Pancreas (tissue), 10 donors: Measurements from ENCODE around the gene SORCS2. TPM values are rescaled to one million over a fixed set of nuclear protein-coding genes. Genes with fewer than 3 reads are reported as not detected.

Experiments used
- ATAC-seq, 4 donors: fragments of 200-7000 bp; cut with Tn5 transposase; one replicate each; pipeline versions ENCODE4 v1.8.0 to v1.9.1; 2020; ENCODE audit warnings: mild to moderate bottlenecking in 4 of 4, moderate library complexity in 4 of 4
- DNase-seq, 6 donors: peaks; one replicate each; pipeline ENCODE4 v3.0.0-alpha.2; 2020
- FAIRE-seq: peaks from 2 replicates; lab custom pipeline; 2012; peaks lifted over from hg19 to GRCh38; lab: Jason Lieb, UNC
- H3K27ac ChIP-seq, 4 donors: fragments of 200-600 bp; sonication (generic); 1 replicate in 3 of 4; 2 replicates in 1 of 4; pipeline versions ENCODE4 v1.5.0 to v1.8.0; 2020
- H3K27me3 ChIP-seq, 4 donors: fragments of 200-600 bp; one replicate each; pipeline ENCODE4 v1.8.0; 2021
- H3K36me3 ChIP-seq, 3 donors: fragments of 200-600 bp; sonication (generic) in 1 of 3; one replicate each; pipeline versions ENCODE4 v1.5.0 to v1.8.0; 2020 to 2021
- H3K4me1 ChIP-seq, 3 donors: fragments of 200-600 bp; one replicate each; pipeline ENCODE4 v1.8.0; 2021
- H3K4me3 ChIP-seq, 4 donors: fragments of 200-600 bp; sonication (generic) in 2 of 4; one replicate each; pipeline versions ENCODE4 v1.5.0 to v1.8.0; 2020 to 2021
- H3K9me3 ChIP-seq, 4 donors: fragments of 200-600 bp; one replicate each; pipeline ENCODE4 v1.8.0; 2021
- WGBS, 2 donors: extraction: QIAGEN DNeasy Blood & Tissue Kit; methylation state at CpG; one replicate each; pipeline ENCODE4 v1.1.7; 2013; 5-methylcytosine and 5-hydroxymethylcytosine counted together
- intact Hi-C, 3 donors: fragments of 100-400 bp; cut with DNase I; formaldehyde crosslinking; loops; one replicate each; pipeline versions ENCODE4 v1.11.1 to v1.14.2; 2022
- polyA plus RNA-seq, 2 donors: library from polyadenylated mRNA; stranded (reverse); fragments of 200-250 nt; gene quantifications; one replicate each; pipeline ENCODE4 v1.2.3, GENCODE V29; 2013
- total RNA-seq, 6 donors: library from RNA; stranded (reverse); fragmentation: NEBNext Ultra II Directional in 4 of 6; extraction: Animal tissue kit (Norgen Biotek cat#: 25700) in 4 of 6; gene quantifications; one replicate each; pipeline versions ENCODE4 v1.2.1 to v1.2.4, GENCODE V29; 2021 to 2023
- TF ChIP-seq, protein P1 (sequence below), 4 donors: fragments of 200-600 bp; sonication (generic) in 3 of 4; IDR thresholded peaks; one replicate each; pipeline versions ENCODE4 v1.5.0 to v1.8.0; 2021; ENCODE audit warnings: antibody characterized with exemption in 4 of 4
- donor health status: healthy with polysubstance abuse.
- donor health status: DM: no; HTN: no; CAD: no; lungs with moderate emphysema.
- donor health status: DM: no; HTN: no; CAD: no.
- donor health status: control.
- donor health status: control.
- donor health status: Bipolar disorder and iron deficiency.
- donor health status: DM: yes; HTN: yes; CAD: no.
- donor health status: DM: no; HTN: no; CAD: no.
- donor health status: DM: no; HTN: no; CAD: no.
- donor health status: DM: yes; HTN: yes; CAD: no.

SORCS2 gene
- total and polyA plus RNA-seq, 8 donors, result 0.14 to 1.7 (median 0.42) TPM

GRCh38 chr4:7355795-7356194, 163.5 kb downstream of the SORCS2 start:
- Histone ChIP-seq H3K9me3 (no peaks in the 10 kb centered on the region), H3K4me3 (no peak overlapping the region), H3K27me3 (peaks cover 0 to 6% (median 0%) of the 10 kb centered on the region in 4 donors), H3K36me3 (no peaks in the 10 kb centered on the region), H3K27ac (no peak overlapping the region), H3K4me1 (no peaks in the 10 kb centered on the region)
- intact Hi-C loops, result no loop called here
- peak in 2 of 6 donors; percentile 6 to 24 for DNase-seq
- no peak for ATAC-seq
- WGBS, 2 donors, result 82 to 91% methylated on average over 3 of the region's 3 CpGs
- FAIRE-seq, result no peak
- TF ChIP-seq, protein P1, sequence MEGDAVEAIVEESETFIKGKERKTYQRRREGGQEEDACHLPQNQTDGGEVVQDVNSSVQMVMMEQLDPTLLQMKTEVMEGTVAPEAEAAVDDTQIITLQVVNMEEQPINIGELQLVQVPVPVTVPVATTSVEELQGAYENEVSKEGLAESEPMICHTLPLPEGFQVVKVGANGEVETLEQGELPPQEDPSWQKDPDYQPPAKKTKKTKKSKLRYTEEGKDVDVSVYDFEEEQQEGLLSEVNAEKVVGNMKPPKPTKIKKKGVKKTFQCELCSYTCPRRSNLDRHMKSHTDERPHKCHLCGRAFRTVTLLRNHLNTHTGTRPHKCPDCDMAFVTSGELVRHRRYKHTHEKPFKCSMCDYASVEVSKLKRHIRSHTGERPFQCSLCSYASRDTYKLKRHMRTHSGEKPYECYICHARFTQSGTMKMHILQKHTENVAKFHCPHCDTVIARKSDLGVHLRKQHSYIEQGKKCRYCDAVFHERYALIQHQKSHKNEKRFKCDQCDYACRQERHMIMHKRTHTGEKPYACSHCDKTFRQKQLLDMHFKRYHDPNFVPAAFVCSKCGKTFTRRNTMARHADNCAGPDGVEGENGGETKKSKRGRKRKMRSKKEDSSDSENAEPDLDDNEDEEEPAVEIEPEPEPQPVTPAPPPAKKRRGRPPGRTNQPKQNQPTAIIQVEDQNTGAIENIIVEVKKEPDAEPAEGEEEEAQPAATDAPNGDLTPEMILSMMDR (IDR thresholded peaks at IDR 0.05), result no peak

DNA sequence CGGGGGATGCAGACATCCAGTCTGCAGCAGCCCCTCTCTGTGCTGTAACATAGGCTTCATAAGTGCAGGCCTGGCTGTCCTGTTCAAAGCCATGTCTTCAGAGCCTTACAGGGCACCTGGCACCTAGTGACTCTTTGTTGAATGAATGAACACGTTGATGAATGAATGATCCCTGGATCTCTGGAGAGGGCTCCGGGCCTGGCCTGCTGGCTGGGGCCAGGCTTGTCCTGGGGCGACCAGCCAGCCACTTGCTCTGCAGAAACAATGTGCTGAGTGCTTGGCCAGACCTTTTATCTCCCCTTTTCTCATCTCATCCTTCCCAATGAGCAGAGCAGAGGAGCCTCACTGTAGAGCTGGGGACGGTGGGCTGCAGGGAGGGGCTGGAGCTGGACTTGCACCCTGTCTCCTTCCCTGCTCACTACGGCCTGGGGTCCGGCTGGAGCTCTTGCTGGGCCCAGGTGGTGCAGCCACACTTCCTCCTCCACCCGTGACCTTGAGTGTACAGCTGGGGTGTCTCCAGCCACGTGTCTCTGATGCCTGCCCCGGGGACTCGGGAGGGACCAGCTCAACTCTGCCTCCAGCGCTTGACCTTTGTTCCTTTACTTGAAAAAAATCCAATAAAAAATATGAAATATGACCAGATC, 164.5 kb downstream of the SORCS2 start:
- Histone ChIP-seq H3K27me3 (peaks cover 0 to 6% (median 0%) of the 10 kb centered on the region in 4 donors), H3K27ac (no peak overlapping the region), H3K36me3 (no peaks in the 10 kb centered on the region), H3K4me1 (no peaks in the 10 kb centered on the region), H3K9me3 (no peaks in the 10 kb centered on the region), H3K4me3 (no peak overlapping the region)
- DNase-seq (peak in 2 of 6 donors; percentile 39 to 42), FAIRE-seq (no peak), ATAC-seq (no peak)
- TF ChIP-seq, protein P1 (IDR thresholded peaks at IDR 0.05), result no peak
- intact Hi-C loops, result no loop called here
- 64 to 65% methylated on average over 12 of the region's 12 CpGs for WGBS, 2 donors

DNA sequence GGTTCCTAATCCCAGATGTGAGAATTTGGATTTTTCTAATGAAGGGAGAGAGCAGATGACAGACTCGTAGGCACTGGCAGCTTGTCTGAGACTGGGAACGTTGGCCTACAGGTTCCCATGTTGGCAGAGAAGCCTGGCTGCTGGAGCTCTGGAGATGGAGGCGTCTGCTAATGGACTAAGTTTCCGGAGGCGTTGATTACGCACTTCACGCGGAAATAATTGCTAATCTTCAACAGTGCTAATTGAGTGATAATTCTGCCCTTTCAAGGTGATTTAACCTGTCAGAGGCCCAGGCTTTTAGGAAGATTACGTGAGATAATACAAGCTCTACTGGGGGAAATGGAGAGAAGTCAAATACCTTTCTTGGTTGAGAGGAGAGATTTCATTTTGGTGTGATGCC, 165.0 kb downstream of the SORCS2 start:
- Histone ChIP-seq H3K4me3 (no peak overlapping the region), H3K36me3 (no peaks in the 10 kb centered on the region), H3K27me3 (peaks cover 0 to 5% (median 0%) of the 10 kb centered on the region in 4 donors), H3K27ac (no peak overlapping the region), H3K9me3 (no peaks in the 10 kb centered on the region), H3K4me1 (no peaks in the 10 kb centered on the region)
- TF ChIP-seq, protein P1 (IDR thresholded peaks at IDR 0.05), result no peak
- ATAC-seq (no peak), FAIRE-seq (no peak), DNase-seq (peak in 2 of 6 donors; percentile 2 to 20)
- WGBS, 2 donors, result 80 to 85% methylated on average over 9 of the region's 9 CpGs
- intact Hi-C loops, result no loop called here

GRCh38 chr4:7358100-7358735, 165.9 kb downstream of the SORCS2 start:
- peak in 1 of 6 donors; percentile 10 for DNase-seq
- no peak overlapping the region for H3K27ac ChIP-seq
- no peak for FAIRE-seq

More at GRCh38 chr4:7358100-7358735, 165.9 kb downstream of the SORCS2 start:
- Histone ChIP-seq H3K36me3 (no peaks in the 10 kb centered on the region), H3K4me3 (no peak overlapping the region), H3K4me1 (no peaks in the 10 kb centered on the region), H3K27me3 (no peaks in the 10 kb centered on the region), H3K9me3 (no peaks in the 10 kb centered on the region)
- 77% methylated on average over 11 of the region's 11 CpGs for WGBS, 2 donors
- TF ChIP-seq, protein P1 (IDR thresholded peaks at IDR 0.05), result no peak
- peak in 1 of 4 donors; percentile 67 for ATAC-seq
- intact Hi-C loops, result no loop called here
